ENCODE results near the gene SLC23A1. TPM values are rescaled to one million over a fixed set of nuclear protein-coding genes. Genes with fewer than 3 reads are reported as not detected.

The SLC23A1 gene
- total RNA-seq, 2 donors from 2014 or later: 0.35 to 0.93 TPM

- Histone ChIP-seq H3K36me3 (ENCODE audit: control insufficient read depth, insufficient read depth, low read length) (peaks cover 56% of the 10 kb centered on the region), H3K9ac (ENCODE audit: extremely low read depth, low read length, poor library complexity, severe bottlenecking) (no peak overlapping the region), H3K4me1 (ENCODE audit: control insufficient read depth, insufficient read depth, low read length) (no peaks in the 10 kb centered on the region), H3K9me3 (ENCODE audit: control insufficient read depth, low read length) (no peaks in the 10 kb centered on the region), H3K27ac (ENCODE audit: low read depth, low read length) (no peak overlapping the region), H3K27me3 (ENCODE audit: control insufficient read depth, insufficient read depth, low read length, poor library complexity, severe bottlenecking) (no peaks in the 10 kb centered on the region), H3K4me3 (ENCODE audit: low read length) (no peak overlapping the region)
- Mint-ChIP-seq H3K4me1 (no peaks in the 10 kb centered on the region), H3K27me3 (ENCODE audit: insufficient read depth) (no peaks in the 10 kb centered on the region), H3K4me3 (no peak overlapping the region), H3K9me3 (no peaks in the 10 kb centered on the region), H3K36me3 (ENCODE audit: low read depth) (peaks cover 58% of the 10 kb centered on the region), H3K27ac (no peak overlapping the region)
- no peak for DNase-seq
- TF ChIP-seq CTCF (conservative IDR thresholded peaks at IDR 0.05): no peak
- 97% methylated on average over 2 of the region's 2 CpGs for WGBS, 2 experiments (ENCODE audit: insufficient coverage in 1 of 2, insufficient read length in 1 of 2)
Observed at GRCh38 chr5:139363937-139364336, 19.2 kb downstream of the SLC23A1 start.

- no peak overlapping the region for H3K27ac ChIP-seq (ENCODE audit: low read depth, low read length)
- Mint-ChIP-seq H3K36me3 (ENCODE audit: low read depth) (peaks cover 61% of the 10 kb centered on the region), H3K4me3 (no peak overlapping the region), H3K27me3 (ENCODE audit: insufficient read depth) (no peaks in the 10 kb centered on the region), H3K27ac (no peak overlapping the region), H3K4me1 (no peaks in the 10 kb centered on the region), H3K9me3 (no peaks in the 10 kb centered on the region)
- no peak overlapping the region for H3K4me3 ChIP-seq (ENCODE audit: low read length)
- H3K9me3 ChIP-seq (ENCODE audit: control insufficient read depth, low read length): no peaks in the 10 kb centered on the region
- peaks cover 54% of the 10 kb centered on the region for H3K36me3 ChIP-seq (ENCODE audit: control insufficient read depth, insufficient read depth, low read length)
- 80 to 92% methylated on average over 1 to 6 of the region's 6 CpGs for WGBS, 2 experiments (ENCODE audit: insufficient coverage in 1 of 2, insufficient read length in 1 of 2)
- H3K27me3 ChIP-seq (ENCODE audit: control insufficient read depth, insufficient read depth, low read length, poor library complexity, severe bottlenecking): no peaks in the 10 kb centered on the region
- TF ChIP-seq CTCF (conservative IDR thresholded peaks at IDR 0.05): no peak
- DNase-seq: no peak
- H3K9ac ChIP-seq (ENCODE audit: extremely low read depth, low read length, poor library complexity, severe bottlenecking): no peak overlapping the region
- no peaks in the 10 kb centered on the region for H3K4me1 ChIP-seq (ENCODE audit: control insufficient read depth, insufficient read depth, low read length)
Observed at GRCh38 chr5:139361835-139362429, 21.2 kb downstream of the SLC23A1 start.

- Histone ChIP-seq H3K4me1 (ENCODE audit: control insufficient read depth, insufficient read depth, low read length) (no peaks in the 10 kb centered on the region), H3K9ac (ENCODE audit: extremely low read depth, low read length, poor library complexity, severe bottlenecking) (no peak overlapping the region), H3K27me3 (ENCODE audit: control insufficient read depth, insufficient read depth, low read length, poor library complexity, severe bottlenecking) (no peaks in the 10 kb centered on the region), H3K27ac (ENCODE audit: low read depth, low read length) (no peak overlapping the region), H3K36me3 (ENCODE audit: control insufficient read depth, insufficient read depth, low read length) (peaks cover 38% of the 10 kb centered on the region), H3K4me3 (ENCODE audit: low read length) (no peak overlapping the region), H3K9me3 (ENCODE audit: control insufficient read depth, low read length) (no peaks in the 10 kb centered on the region)
- TF ChIP-seq CTCF (conservative IDR thresholded peaks at IDR 0.05): no peak
- H3K27ac Mint-ChIP-seq: peak overlapping the region; percentile 70
- WGBS, 2 experiments (ENCODE audit: insufficient coverage in 1 of 2, insufficient read length in 1 of 2): 94 to 96% methylated on average over 4 of the region's 4 CpGs
- no peaks in the 10 kb centered on the region for H3K9me3 Mint-ChIP-seq
- no peak for DNase-seq
- peaks cover 49% of the 10 kb centered on the region for H3K36me3 Mint-ChIP-seq (ENCODE audit: low read depth)
- no peak overlapping the region for H3K4me3 Mint-ChIP-seq
- no peaks in the 10 kb centered on the region for H3K4me1 Mint-ChIP-seq
- H3K27me3 Mint-ChIP-seq (ENCODE audit: insufficient read depth): no peaks in the 10 kb centered on the region
Observed at GRCh38 chr5:139360384-139360783, 22.7 kb downstream of the SLC23A1 start.

Data from endodermal cell (in vitro differentiated cells).